Adrenal gland (tissue), 5 donors: Measurements from ENCODE around the gene ARHGEF4.

Experiments used
- POLR2A ChIP-seq, 2 donors: fragments of 450-650 bp; IDR thresholded peaks; one replicate each; pipeline ENCODE4 v1.6.1; 2017; ENCODE audit warnings: antibody characterized with exemption in 2 of 2, mild to moderate bottlenecking in 2 of 2, moderate library complexity in 1 of 2
- TF ChIP-seq, protein P1 (sequence below), 6 experiments: fragments of 450-650 bp in 4 of 6; fragments of 200-600 bp in 2 of 6; sonication (generic) in 1 of 6; IDR thresholded peaks; 1 replicate in 5 of 6; 2 replicates in 1 of 6; pipeline versions ENCODE4 v1.5.1 to v1.8.0; 2016 to 2021; ENCODE audit warnings: antibody characterized with exemption in 6 of 6, mild to moderate bottlenecking in 2 of 6, moderate library complexity in 1 of 6
- donor health status: DM: no; HTN: no; CAD: no.

DNA sequence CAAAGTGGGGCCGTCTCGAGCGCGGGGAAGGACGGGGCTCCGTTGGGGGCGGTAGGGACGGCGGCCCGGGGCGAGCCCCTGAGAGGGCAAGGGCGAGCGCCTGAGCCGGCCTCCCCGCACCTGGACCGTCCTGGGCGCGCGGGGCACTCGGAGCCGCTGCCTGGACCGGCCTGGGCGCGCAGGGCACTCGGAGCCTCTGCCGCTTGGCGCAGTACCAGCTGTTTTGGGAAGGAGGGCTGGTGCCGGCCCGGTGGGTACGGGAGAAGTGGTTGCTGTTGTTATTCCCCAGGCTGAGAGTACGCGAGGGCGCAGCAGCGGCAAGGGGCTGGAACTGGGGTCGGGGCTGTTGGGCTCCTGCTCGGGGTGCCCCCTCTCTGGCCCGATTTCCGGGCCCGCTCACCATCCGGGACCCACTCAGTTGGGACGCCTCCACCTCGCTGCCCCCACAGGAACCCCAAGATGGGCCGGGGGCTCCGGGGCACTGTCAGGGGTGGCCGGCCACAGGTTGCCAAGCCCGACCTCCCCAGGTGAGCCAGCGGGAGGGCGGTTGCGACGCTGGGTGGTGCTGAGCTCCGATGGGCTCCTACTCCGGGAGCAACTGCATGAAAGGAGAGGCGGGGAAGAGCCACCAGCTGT, 579 bp downstream of the ARHGEF4 start:
- TF ChIP-seq POLR2A (IDR thresholded peaks at IDR 0.05): no peak
- TF ChIP-seq, protein P1, sequence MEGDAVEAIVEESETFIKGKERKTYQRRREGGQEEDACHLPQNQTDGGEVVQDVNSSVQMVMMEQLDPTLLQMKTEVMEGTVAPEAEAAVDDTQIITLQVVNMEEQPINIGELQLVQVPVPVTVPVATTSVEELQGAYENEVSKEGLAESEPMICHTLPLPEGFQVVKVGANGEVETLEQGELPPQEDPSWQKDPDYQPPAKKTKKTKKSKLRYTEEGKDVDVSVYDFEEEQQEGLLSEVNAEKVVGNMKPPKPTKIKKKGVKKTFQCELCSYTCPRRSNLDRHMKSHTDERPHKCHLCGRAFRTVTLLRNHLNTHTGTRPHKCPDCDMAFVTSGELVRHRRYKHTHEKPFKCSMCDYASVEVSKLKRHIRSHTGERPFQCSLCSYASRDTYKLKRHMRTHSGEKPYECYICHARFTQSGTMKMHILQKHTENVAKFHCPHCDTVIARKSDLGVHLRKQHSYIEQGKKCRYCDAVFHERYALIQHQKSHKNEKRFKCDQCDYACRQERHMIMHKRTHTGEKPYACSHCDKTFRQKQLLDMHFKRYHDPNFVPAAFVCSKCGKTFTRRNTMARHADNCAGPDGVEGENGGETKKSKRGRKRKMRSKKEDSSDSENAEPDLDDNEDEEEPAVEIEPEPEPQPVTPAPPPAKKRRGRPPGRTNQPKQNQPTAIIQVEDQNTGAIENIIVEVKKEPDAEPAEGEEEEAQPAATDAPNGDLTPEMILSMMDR (IDR thresholded peaks at IDR 0.05): no peak
